Endothelial cell (in vitro differentiated cells): Measurements from ENCODE around the gene SF1. TPM values are rescaled to one million over a fixed set of nuclear protein-coding genes. Genes with fewer than 3 reads are reported as not detected.

ENCODE experiments used
- DNase-seq: peaks from one replicate; pipeline ENCODE4 v3.0.0; 2021; ENCODE audit warnings: low spot score
- H3K27ac Mint-ChIP-seq: one replicate; pipeline ENCODE4 v1.8.0; 2021; ENCODE audit warnings: mixed read lengths, inconsistent platforms; ENCODE audit not compliant: unreplicated experiment
- H3K27me3 Mint-ChIP-seq: one replicate; pipeline ENCODE4 v1.8.0; 2021; ENCODE audit warnings: mild to moderate bottlenecking, moderate library complexity, mixed read lengths, inconsistent platforms; ENCODE audit not compliant: unreplicated experiment
- H3K36me3 Mint-ChIP-seq: one replicate; pipeline ENCODE4 v1.8.0; 2021; ENCODE audit warnings: mild to moderate bottlenecking, low read depth, mixed read lengths, inconsistent platforms; ENCODE audit not compliant: unreplicated experiment
- H3K4me1 Mint-ChIP-seq: one replicate; pipeline ENCODE4 v1.8.0; 2021; ENCODE audit warnings: mild to moderate bottlenecking, mixed read lengths, inconsistent platforms; ENCODE audit not compliant: unreplicated experiment
- H3K4me3 Mint-ChIP-seq: one replicate; pipeline ENCODE4 v1.8.0; 2021; ENCODE audit warnings: mild to moderate bottlenecking, mixed read lengths, inconsistent platforms; ENCODE audit not compliant: unreplicated experiment
- H3K9me3 Mint-ChIP-seq: one replicate; pipeline ENCODE4 v1.8.0; 2021; ENCODE audit warnings: mixed read lengths, inconsistent platforms; ENCODE audit not compliant: unreplicated experiment
- CTCF ChIP-seq: fragments of 200-600 bp; sonication (generic); IDR thresholded peaks from one replicate; pipeline ENCODE4 v1.5.0; 2021; ENCODE audit warnings: antibody characterized with exemption; ENCODE audit not compliant: unreplicated experiment
- total RNA-seq: library from RNA; stranded (reverse); fragmentation: NEBNext Ultra II Directional; extraction: Animal tissue kit (Norgen Biotek cat#: 25700); gene quantifications from one replicate; pipeline ENCODE4 v1.2.1, GENCODE V29; 2021; ENCODE audit not compliant: unreplicated experiment

The SF1 gene
- total RNA-seq, 1 donor from 2014 or later: 322 TPM

- Mint-ChIP-seq H3K4me3 (no peak overlapping the region), H3K27me3 (peaks cover 9% of the 10 kb centered on the region), H3K27ac (no peak overlapping the region), H3K36me3 (no peaks in the 10 kb centered on the region), H3K4me1 (peaks cover 8% of the 10 kb centered on the region), H3K9me3 (no peaks in the 10 kb centered on the region)
- DNase-seq: no peak
- no peak for TF ChIP-seq CTCF
Observed at GRCh38 chr11:64755681-64756361, 22.5 kb downstream of the SF1 start.

- DNase-seq: no peak
- no peak for TF ChIP-seq CTCF
- peaks cover 6% of the 10 kb centered on the region for H3K4me1 Mint-ChIP-seq
- H3K4me3 Mint-ChIP-seq: no peak overlapping the region
- H3K9me3 Mint-ChIP-seq: no peaks in the 10 kb centered on the region
- peaks cover 10% of the 10 kb centered on the region for H3K27me3 Mint-ChIP-seq
- no peaks in the 10 kb centered on the region for H3K36me3 Mint-ChIP-seq
- H3K27ac Mint-ChIP-seq: no peak overlapping the region
Observed at GRCh38 chr11:64754919-64755662, 23.3 kb downstream of the SF1 start.

GRCh38 chr11:64754124-64754918 is 24.0 kb downstream of the SF1 start:
- Mint-ChIP-seq H3K36me3 (no peaks in the 10 kb centered on the region), H3K4me3 (no peak overlapping the region), H3K27ac (no peak overlapping the region), H3K4me1 (no peaks in the 10 kb centered on the region), H3K9me3 (no peaks in the 10 kb centered on the region), H3K27me3 (peaks cover 6% of the 10 kb centered on the region)
- no peak for TF ChIP-seq CTCF
- DNase-seq: no peak

DNA sequence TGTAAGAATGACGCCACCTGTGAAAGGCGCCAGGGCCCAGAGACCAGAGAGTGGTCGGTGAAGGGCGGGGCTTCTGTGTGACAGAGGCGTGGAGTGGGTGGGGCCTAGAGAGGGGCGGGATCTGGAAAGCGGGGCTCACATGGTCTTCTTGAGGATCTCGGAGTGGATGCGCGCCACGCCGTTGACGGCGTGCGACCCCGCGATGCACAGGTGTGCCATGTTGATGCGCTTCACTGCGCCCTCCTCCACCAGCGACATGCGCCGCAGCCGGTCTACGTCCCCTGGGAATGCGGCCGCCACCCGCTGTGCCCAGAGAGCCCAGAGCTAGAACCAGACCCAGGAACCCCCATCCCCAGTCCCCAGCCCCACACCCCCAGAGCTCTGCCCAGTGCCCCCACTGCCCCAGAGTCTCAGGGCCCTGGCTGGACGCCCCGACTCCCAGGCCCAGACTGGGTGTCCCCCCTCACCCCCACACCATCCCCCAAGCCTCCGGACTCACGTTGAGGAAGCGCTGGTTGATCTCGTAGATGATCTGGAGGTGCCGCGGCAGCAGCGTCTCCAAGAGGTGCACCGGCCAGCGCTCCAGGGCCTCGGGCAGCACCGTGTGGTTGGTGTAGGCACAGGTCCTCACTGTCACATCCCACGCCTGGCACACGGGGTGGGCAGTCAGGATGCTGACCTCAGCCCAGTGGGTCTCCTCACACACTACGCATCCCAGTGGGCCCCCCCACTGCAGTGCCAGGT is 24.8 kb downstream of the SF1 start:
- H3K4me3 Mint-ChIP-seq: no peak overlapping the region
- H3K9me3 Mint-ChIP-seq: no peaks in the 10 kb centered on the region
- no peak overlapping the region for H3K27ac Mint-ChIP-seq
- no peaks in the 10 kb centered on the region for H3K4me1 Mint-ChIP-seq
- no peak for DNase-seq
- TF ChIP-seq CTCF: no peak
- H3K27me3 Mint-ChIP-seq: peaks cover 6% of the 10 kb centered on the region
- no peaks in the 10 kb centered on the region for H3K36me3 Mint-ChIP-seq
